Liver (tissue), 9 donors: ENCODE measurements around the gene CPLX1. TPM values are rescaled to one million over a fixed set of nuclear protein-coding genes. Genes with fewer than 3 reads are reported as not detected.

Experiments used
- DNase-seq: peaks from one replicate; pipeline ENCODE4 v3.0.0-alpha.2; 2017; ENCODE audit warnings: low spot score
- H3K27ac ChIP-seq, 2 donors: one replicate each; pipeline ENCODE4 v1.7.0; 2013; ENCODE audit warnings: inconsistent platforms in 2 of 2, low read length in 2 of 2, control low read depth in 1 of 2, low read depth in 1 of 2, mild to moderate bottlenecking in 1 of 2
- H3K27me3 ChIP-seq, 4 donors: one replicate each; pipeline versions ENCODE4 v1.6.1 to v1.7.0; 2013; ENCODE audit warnings: low read length in 3 of 4, inconsistent platforms in 1 of 4, mild to moderate bottlenecking in 1 of 4, moderate library complexity in 1 of 4; ENCODE audit not compliant: control insufficient read depth in 4 of 4, insufficient read depth in 4 of 4
- H3K36me3 ChIP-seq, 4 donors: one replicate each; pipeline versions ENCODE4 v1.6.1 to v1.7.0; 2013; ENCODE audit warnings: low read length in 3 of 4, mild to moderate bottlenecking in 3 of 4, low read depth in 1 of 4, moderate library complexity in 1 of 4; ENCODE audit not compliant: control insufficient read depth in 4 of 4, insufficient read depth in 3 of 4
- H3K4me1 ChIP-seq, 4 donors: one replicate each; pipeline versions ENCODE4 v1.6.1 to v1.7.0; 2013; ENCODE audit warnings: low read length in 3 of 4, mild to moderate bottlenecking in 3 of 4, moderate library complexity in 1 of 4; ENCODE audit not compliant: control insufficient read depth in 4 of 4, insufficient read depth in 4 of 4
- H3K4me3 ChIP-seq, 3 donors: one replicate each; pipeline versions ENCODE4 v1.6.1 to v1.7.0; 2013; ENCODE audit warnings: low read length in 3 of 3, control low read depth in 1 of 3, low read depth in 1 of 3, mild to moderate bottlenecking in 1 of 3
- H3K9ac ChIP-seq, 2 donors: one replicate each; pipeline ENCODE4 v1.7.0; 2013; ENCODE audit warnings: low read length in 2 of 2, mild to moderate bottlenecking in 2 of 2, moderate library complexity in 2 of 2, control low read depth in 1 of 2, low read depth in 1 of 2
- H3K9me3 ChIP-seq, 4 donors: one replicate each; pipeline versions ENCODE4 v1.6.1 to v1.7.0; 2013; ENCODE audit warnings: low read length in 3 of 4; ENCODE audit not compliant: control insufficient read depth in 4 of 4
- CTCF ChIP-seq: fragments of 150-350 bp; IDR thresholded peaks from 2 replicates; pipeline ENCODE4 v1.5.1; 2017; ENCODE audit warnings: improper control_type of control experiment, low read depth, low read length; ENCODE audit not compliant: missing input control
- EGR1 ChIP-seq, 2 donors: IDR thresholded peaks; 2 replicates each; pipeline ENCODE4 v1.6.1; 2016 to 2018; ENCODE audit warnings: antibody characterized with exemption in 2 of 2, low read depth in 2 of 2
- FOXA1 ChIP-seq: IDR thresholded peaks from 2 replicates; pipeline ENCODE4 v1.6.1; 2016; ENCODE audit warnings: antibody characterized with exemption
- FOXA2 ChIP-seq: IDR thresholded peaks from 2 replicates; pipeline ENCODE4 v1.6.1; 2016; ENCODE audit warnings: antibody characterized with exemption
- GABPA ChIP-seq, 2 donors: IDR thresholded peaks in 1 of 2; conservative IDR thresholded peaks in 1 of 2; 2 replicates each; pipeline ENCODE4 v1.6.1; 2016; ENCODE audit warnings: antibody characterized with exemption in 2 of 2, mild to moderate bottlenecking in 1 of 2, moderate library complexity in 1 of 2
- HNF4A ChIP-seq, 2 donors: conservative IDR thresholded peaks; 2 replicates each; pipeline ENCODE4 v1.6.1; 2016; ENCODE audit warnings: antibody characterized with exemption in 2 of 2, mild to moderate bottlenecking in 2 of 2
- HNF4G ChIP-seq: IDR thresholded peaks from 2 replicates; pipeline ENCODE4 v1.6.1; 2016; ENCODE audit warnings: antibody characterized with exemption
- JUND ChIP-seq, 2 donors: IDR thresholded peaks; 2 replicates each; pipeline ENCODE4 v1.6.1; 2016; ENCODE audit warnings: antibody characterized with exemption in 2 of 2
- MAX ChIP-seq: IDR thresholded peaks from 2 replicates; pipeline ENCODE4 v1.6.1; 2016; ENCODE audit warnings: antibody characterized with exemption
- NR2F2 ChIP-seq: IDR thresholded peaks from 2 replicates; pipeline ENCODE4 v1.6.1; 2016; ENCODE audit warnings: antibody characterized with exemption
- RAD21 ChIP-seq, 2 donors: IDR thresholded peaks; 2 replicates each; pipeline ENCODE4 v1.6.1; 2016; ENCODE audit warnings: antibody characterized with exemption in 2 of 2, mild to moderate bottlenecking in 2 of 2
- REST ChIP-seq: IDR thresholded peaks from 2 replicates; pipeline ENCODE4 v1.6.1; 2016; ENCODE audit warnings: antibody characterized with exemption, mild to moderate bottlenecking
- RXRA ChIP-seq, 2 donors: IDR thresholded peaks; 2 replicates each; pipeline ENCODE4 v1.6.1; 2017 to 2018; ENCODE audit warnings: antibody characterized with exemption in 2 of 2, mild to moderate bottlenecking in 1 of 2
- SP1 ChIP-seq: IDR thresholded peaks from 2 replicates; pipeline ENCODE4 v1.6.1; 2018; ENCODE audit warnings: antibody characterized with exemption, mild to moderate bottlenecking
- TAF1 ChIP-seq: conservative IDR thresholded peaks from 2 replicates; pipeline ENCODE4 v1.6.1; 2016; ENCODE audit warnings: antibody characterized with exemption, mild to moderate bottlenecking
- YY1 ChIP-seq: IDR thresholded peaks from 2 replicates; pipeline ENCODE4 v1.6.1; 2016; ENCODE audit warnings: antibody characterized with exemption, mild to moderate bottlenecking
- WGBS: extraction: QIAGEN DNeasy Blood & Tissue Kit; methylation state at CpG from one replicate; pipeline ENCODE4 v1.1.7; 2013; 5-methylcytosine and 5-hydroxymethylcytosine counted together
- polyA plus RNA-seq, 2 donors: library from polyadenylated mRNA; stranded (reverse) in 1 of 2; unstranded in 1 of 2; fragments of 200-250 nt in 1 of 2; fragments of >200 nt in 1 of 2; fragmentation: Nextera tagmentation in 1 of 2; extraction: Ambion mirVana in 1 of 2; gene quantifications; one replicate each; pipeline versions ENCODE4 v1.2.1 to v1.2.3, GENCODE V29; 2013 to 2015
- total RNA-seq, 2 donors: library from RNA; depleted of rRNA; stranded (reverse); fragments of >200 nt; gene quantifications; one replicate each; pipeline ENCODE4 v1.2.3, GENCODE V29; 2014
- TF ChIP-seq, protein P1 (sequence below): IDR thresholded peaks from 2 replicates; pipeline ENCODE4 v1.6.1; 2016; ENCODE audit warnings: antibody characterized with exemption
- TF ChIP-seq, protein P2 (sequence below): IDR thresholded peaks from 2 replicates; pipeline ENCODE4 v1.6.1; 2016; ENCODE audit warnings: antibody characterized with exemption
- donor health status: healthy.
- donor health status: healthy.
- donor health status: healthy.
- donor health status: healthy.
- donor health status: healthy.

The CPLX1 gene
- total and polyA plus RNA-seq, 4 donors = 0.14 to 2.8 (median 0.80) TPM

DNA sequence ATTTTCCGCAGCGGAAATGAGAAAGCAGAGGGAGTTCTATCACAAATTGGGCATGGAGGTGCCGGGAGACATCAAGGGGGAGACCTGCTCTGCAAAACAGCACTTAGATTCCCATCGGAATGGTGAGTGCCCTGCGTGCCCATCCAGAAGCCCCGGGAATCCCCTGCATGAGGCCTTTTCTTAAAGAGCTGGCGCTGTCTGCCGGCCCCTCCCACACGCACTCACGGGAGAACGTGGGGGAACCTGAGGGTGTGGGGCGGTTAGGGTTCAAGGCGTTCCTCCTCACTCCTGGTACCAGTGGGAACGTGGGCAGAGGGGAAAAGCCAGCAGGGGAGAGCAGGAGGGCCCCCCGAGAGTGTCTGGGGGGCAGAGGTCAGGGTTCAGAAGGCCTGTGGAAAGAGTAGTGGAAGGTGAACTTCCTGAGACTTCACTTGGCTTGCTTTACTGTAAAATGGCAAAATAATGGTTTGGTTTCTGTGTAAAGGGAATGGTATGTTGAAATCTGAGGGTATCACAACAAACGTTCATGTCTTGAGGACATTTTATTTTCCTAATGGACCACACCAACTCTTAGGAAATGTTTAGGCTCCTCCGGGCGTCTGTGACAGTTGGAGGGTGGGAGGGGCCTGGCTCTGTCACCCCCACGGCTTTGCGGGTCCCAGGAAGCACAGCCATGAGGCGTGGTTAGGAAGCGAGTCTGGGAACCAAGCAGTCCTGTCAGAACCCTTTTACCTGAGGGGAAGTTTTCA, 82.3 kb downstream of the CPLX1 start:
- Histone ChIP-seq H3K9ac (no peak overlapping the region), H3K4me3 (no peak overlapping the region), H3K27me3 (no peaks in the 10 kb centered on the region), H3K9me3 (no peaks in the 10 kb centered on the region), H3K36me3 (peaks cover 8 to 25% (median 13%) of the 10 kb centered on the region in 4 donors), H3K4me1 (no peaks in the 10 kb centered on the region), H3K27ac (no peak overlapping the region)
- 86% methylated on average over 22 of the region's 22 CpGs for WGBS
- no peak for TF ChIP-seq TAF1
- no peak for TF ChIP-seq SP1
- no peak for TF ChIP-seq FOXA1
- no peak for TF ChIP-seq EGR1 (IDR thresholded peaks at IDR 0.05; ENCODE audit: low read depth in 2 of 2)
- no peak for TF ChIP-seq MAX
- no peak for TF ChIP-seq FOXA2
- TF ChIP-seq HNF4G = no peak
- TF ChIP-seq YY1 = no peak
- TF ChIP-seq NR2F2 = no peak
- TF ChIP-seq HNF4A (conservative IDR thresholded peaks at IDR 0.05) = no peak
- TF ChIP-seq RAD21 (IDR thresholded peaks at IDR 0.05) = no peak
- TF ChIP-seq, protein P1, sequence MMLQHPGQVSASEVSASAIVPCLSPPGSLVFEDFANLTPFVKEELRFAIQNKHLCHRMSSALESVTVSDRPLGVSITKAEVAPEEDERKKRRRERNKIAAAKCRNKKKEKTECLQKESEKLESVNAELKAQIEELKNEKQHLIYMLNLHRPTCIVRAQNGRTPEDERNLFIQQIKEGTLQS = no peak
- TF ChIP-seq GABPA (IDR thresholded peaks at IDR 0.05 in 1 of 2, conservative IDR thresholded peaks at IDR 0.05 in 1 of 2) = no peak
- no peak for TF ChIP-seq RXRA (IDR thresholded peaks at IDR 0.05)
- TF ChIP-seq, protein P2, sequence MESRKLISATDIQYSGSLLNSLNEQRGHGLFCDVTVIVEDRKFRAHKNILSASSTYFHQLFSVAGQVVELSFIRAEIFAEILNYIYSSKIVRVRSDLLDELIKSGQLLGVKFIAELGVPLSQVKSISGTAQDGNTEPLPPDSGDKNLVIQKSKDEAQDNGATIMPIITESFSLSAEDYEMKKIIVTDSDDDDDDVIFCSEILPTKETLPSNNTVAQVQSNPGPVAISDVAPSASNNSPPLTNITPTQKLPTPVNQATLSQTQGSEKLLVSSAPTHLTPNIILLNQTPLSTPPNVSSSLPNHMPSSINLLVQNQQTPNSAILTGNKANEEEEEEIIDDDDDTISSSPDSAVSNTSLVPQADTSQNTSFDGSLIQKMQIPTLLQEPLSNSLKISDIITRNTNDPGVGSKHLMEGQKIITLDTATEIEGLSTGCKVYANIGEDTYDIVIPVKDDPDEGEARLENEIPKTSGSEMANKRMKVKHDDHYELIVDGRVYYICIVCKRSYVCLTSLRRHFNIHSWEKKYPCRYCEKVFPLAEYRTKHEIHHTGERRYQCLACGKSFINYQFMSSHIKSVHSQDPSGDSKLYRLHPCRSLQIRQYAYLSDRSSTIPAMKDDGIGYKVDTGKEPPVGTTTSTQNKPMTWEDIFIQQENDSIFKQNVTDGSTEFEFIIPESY = no peak
- TF ChIP-seq CTCF = no peak
- TF ChIP-seq JUND (IDR thresholded peaks at IDR 0.05) = no peak
- TF ChIP-seq REST = no peak
- DNase-seq = no peak
